GM19035 (cell line): ENCODE data around the gene POP7.
"Not testable (repeated sequence)": the region's sequence is repeated elsewhere in the genome, so short reads cannot be mapped to it uniquely, and the experiment has no call there.

Experiments used
- ATAC-seq: cut with Tn5 transposase; IDR thresholded peaks from one replicate; pipeline ENCODE4 v1.9.1; 2021; ENCODE audit not compliant: unreplicated experiment

Gene POP7

GRCh38 chr7:100723732-100724275, 17.9 kb downstream of the POP7 start:
- no peak for ATAC-seq

GRCh38 chr7:100724364-100724763, 18.4 kb downstream of the POP7 start:
- ATAC-seq, result not testable (repeated sequence)

- no peak for ATAC-seq
Measured at GRCh38 chr7:100726996-100727761, 21.3 kb downstream of the POP7 start.

- ATAC-seq, result no peak
Measured at GRCh38 chr7:100728196-100728595, 22.3 kb downstream of the POP7 start.

GRCh38 chr7:100730136-100730800, 24.3 kb downstream of the POP7 start:
- ATAC-seq, result no peak

GRCh38 chr7:100731937-100732636, 26.2 kb downstream of the POP7 start:
- ATAC-seq, result no peak

- no peak for ATAC-seq
Measured at GRCh38 chr7:100735730-100736129, 29.8 kb downstream of the POP7 start.

GRCh38 chr7:100736671-100737070, 30.8 kb downstream of the POP7 start:
- ATAC-seq, result no peak

- no peak for ATAC-seq
Measured at GRCh38 chr7:100739934-100740333, 34.0 kb downstream of the POP7 start.

- ATAC-seq, result no peak
Measured at GRCh38 chr7:100744605-100745004, 38.7 kb downstream of the POP7 start.

GRCh38 chr7:100745184-100745583, 39.3 kb downstream of the POP7 start:
- no peak for ATAC-seq

- no peak for ATAC-seq
Measured at GRCh38 chr7:100752994-100753393, 47.1 kb downstream of the POP7 start.

- ATAC-seq, result no peak
Measured at GRCh38 chr7:100753750-100754149, 47.8 kb downstream of the POP7 start.
